CD4-positive, alpha-beta T cell (primary cell): ENCODE data around the gene DLGAP5. TPM values are rescaled to one million over a fixed set of nuclear protein-coding genes. Genes with fewer than 3 reads are reported as not detected.

ENCODE experiments used
- ATAC-seq: fragments of 200-7000 bp; cut with Tn5 transposase; one replicate; pipeline ENCODE4 v1.10.0; 2022; ENCODE audit warnings: mild to moderate bottlenecking; ENCODE audit not compliant: poor library complexity
- CTCF ChIA-PET: fragments of 350-600 bp; sonication (Branson Sonifier 250); formaldehyde crosslinking; loops from one replicate; lab custom pipeline; 2021; ENCODE audit warnings: antibody characterized with exemption, inconsistent platforms; lab: Charles Lee
- POLR2A ChIA-PET: fragments of 350-600 bp; sonication (Branson Sonifier 250); formaldehyde crosslinking; loops from one replicate; lab custom pipeline; 2021; ENCODE audit warnings: antibody characterized with exemption, inconsistent platforms; lab: Charles Lee
- DNase-seq, 14 experiments: peaks; one replicate each; pipeline ENCODE4 v3.0.0-alpha.2; 2013 to 2020; ENCODE audit warnings: mixed read lengths in 2 of 14
- H3K27ac ChIP-seq, 2 donors: one replicate each; pipeline versions ENCODE4 v1.5.1 to v1.7.0; 2013; ENCODE audit warnings: low read length in 2 of 2, low read depth in 1 of 2, mild to moderate bottlenecking in 1 of 2
- H3K27me3 ChIP-seq, 2 experiments: 1 replicate in 1 of 2; 2 replicates in 1 of 2; pipeline versions ENCODE4 v1.6.1 to v1.7.0; 2013; ENCODE audit warnings: low read length in 2 of 2, control low read depth in 1 of 2, mild to moderate bottlenecking in 1 of 2, moderate library complexity in 1 of 2; ENCODE audit not compliant: insufficient read depth in 2 of 2, control insufficient read depth in 1 of 2
- H3K36me3 ChIP-seq: one replicate; pipeline ENCODE4 v1.6.1; 2013; ENCODE audit warnings: low read length, control low read depth; ENCODE audit not compliant: insufficient read depth
- H3K4me1 ChIP-seq: one replicate; pipeline ENCODE4 v1.6.1; 2013; ENCODE audit warnings: low read length, control low read depth; ENCODE audit not compliant: insufficient read depth
- H3K4me3 ChIP-seq: one replicate; pipeline ENCODE4 v1.5.1; 2013; ENCODE audit warnings: mild to moderate bottlenecking, low read length, moderate library complexity
- H3K9me3 ChIP-seq, 2 experiments: 1 replicate in 1 of 2; 2 replicates in 1 of 2; pipeline versions ENCODE4 v1.6.1 to v1.7.0; 2013; ENCODE audit warnings: low read length in 2 of 2, mild to moderate bottlenecking in 2 of 2, control low read depth in 1 of 2, moderate library complexity in 1 of 2; ENCODE audit not compliant: control insufficient read depth in 1 of 2, insufficient read depth in 1 of 2
- H3K27ac Mint-ChIP-seq: one replicate; pipeline ENCODE4 v1.8.0; 2020; ENCODE audit warnings: mixed read lengths
- H3K27me3 Mint-ChIP-seq: one replicate; pipeline ENCODE4 v1.8.0; 2021; ENCODE audit warnings: mixed read lengths
- H3K36me3 Mint-ChIP-seq: one replicate; pipeline ENCODE4 v1.8.0; 2021; ENCODE audit warnings: low read depth, mixed read lengths
- H3K4me1 Mint-ChIP-seq: one replicate; pipeline ENCODE4 v1.8.0; 2021; ENCODE audit warnings: low read depth, mixed read lengths
- H3K4me3 Mint-ChIP-seq: one replicate; pipeline ENCODE4 v1.8.0; 2020; ENCODE audit warnings: mild to moderate bottlenecking, mixed read lengths
- H3K9me3 Mint-ChIP-seq: one replicate; pipeline ENCODE4 v1.8.0; 2020; ENCODE audit warnings: mixed read lengths
- CTCF ChIP-seq: fragments of 200-600 bp; IDR thresholded peaks from one replicate; pipeline ENCODE4 v1.8.0; 2022; ENCODE audit warnings: antibody characterized with exemption, mild to moderate bottlenecking
- intact Hi-C, 2 experiments: fragments of 100-400 bp; cut with DNase I in 1 of 2; cut with micrococcal nuclease in 1 of 2; formaldehyde crosslinking; loops; one replicate each; pipeline versions ENCODE4 v1.15.1 to v1.9.0; 2023 to 2025; cut with DNase I, micrococcal nuclease
- total RNA-seq, 174 experiments: library from RNA in 2 of 174; stranded (reverse) in 2 of 174; gene quantifications; one replicate each; pipeline ENCODE4 v1.2.3 and lab custom pipeline; 2021 to 2026

DLGAP5 gene
- total RNA-seq, 2 experiments from 2014 or later: 0.25 TPM; not detected in 1

DNA sequence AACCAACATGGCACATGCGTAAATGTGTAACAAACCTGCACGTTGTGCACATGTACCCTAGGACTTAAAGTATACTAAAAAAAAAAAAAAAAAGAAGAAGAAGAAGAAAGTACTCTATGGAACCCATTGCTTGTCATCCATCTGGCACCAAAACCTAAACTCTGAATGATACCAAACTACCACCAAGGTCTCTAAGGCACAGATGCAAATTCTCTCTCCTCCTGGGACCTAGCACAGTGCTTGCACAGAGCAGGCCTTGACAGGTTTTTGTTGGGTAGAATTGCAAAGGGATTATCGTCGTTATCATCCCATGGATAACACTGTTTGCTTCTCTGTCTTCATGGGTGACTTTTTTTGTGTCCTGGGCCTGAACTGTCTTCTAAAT lies 75.5 kb downstream of the DLGAP5 start:
- Mint-ChIP-seq H3K27ac (no peak overlapping the region), H3K4me1 (no peaks in the 10 kb centered on the region), H3K27me3 (no peaks in the 10 kb centered on the region), H3K36me3 (no peaks in the 10 kb centered on the region), H3K9me3 (no peaks in the 10 kb centered on the region), H3K4me3 (no peak overlapping the region)
- Histone ChIP-seq H3K9me3 (no peaks in the 10 kb centered on the region), H3K36me3 (no peaks in the 10 kb centered on the region), H3K27me3 (no peaks in the 10 kb centered on the region), H3K27ac (no peak overlapping the region), H3K4me3 (no peak overlapping the region), H3K4me1 (peaks cover 5% of the 10 kb centered on the region)
- ATAC-seq (no peak), DNase-seq (no peak)
- CTCF ChIA-PET: no interaction called here
- POLR2A ChIA-PET: no interaction called here
- intact Hi-C loops: no loop called here
- TF ChIP-seq CTCF: no peak

DNA sequence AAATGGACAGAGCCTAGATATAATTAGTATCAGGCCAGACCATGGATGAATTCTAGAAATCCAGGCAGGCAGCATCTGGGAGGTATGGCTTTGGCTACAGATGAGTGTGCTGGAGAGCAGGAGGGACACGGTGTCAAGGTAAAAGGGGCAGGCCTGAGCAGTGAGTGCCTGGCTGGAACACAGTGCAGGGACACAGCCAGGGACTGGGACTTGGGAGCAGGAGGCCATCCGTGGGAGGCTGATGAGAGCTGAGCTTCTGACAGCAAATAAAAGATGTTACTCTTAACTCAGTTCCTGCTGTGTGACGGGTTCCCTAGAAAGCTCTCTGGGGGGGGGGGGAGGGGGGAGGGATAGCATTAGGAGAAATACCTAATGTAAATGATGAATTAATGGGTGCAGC lies 75.9 kb downstream of the DLGAP5 start:
- POLR2A ChIA-PET: no interaction called here
- Histone ChIP-seq H3K9me3 (no peaks in the 10 kb centered on the region), H3K27ac (no peak overlapping the region), H3K27me3 (no peaks in the 10 kb centered on the region), H3K4me3 (no peak overlapping the region), H3K4me1 (peaks cover 5% of the 10 kb centered on the region), H3K36me3 (no peaks in the 10 kb centered on the region)
- H3K4me3 Mint-ChIP-seq: no peak overlapping the region
- no peaks in the 10 kb centered on the region for H3K36me3 Mint-ChIP-seq
- TF ChIP-seq CTCF: no peak
- no peak for ATAC-seq
- H3K27me3 Mint-ChIP-seq: no peaks in the 10 kb centered on the region
- DNase-seq: no peak
- H3K4me1 Mint-ChIP-seq: no peaks in the 10 kb centered on the region
- intact Hi-C loops: no loop called here
- no peak overlapping the region for H3K27ac Mint-ChIP-seq
- CTCF ChIA-PET: no interaction called here
- H3K9me3 Mint-ChIP-seq: no peaks in the 10 kb centered on the region

DNA sequence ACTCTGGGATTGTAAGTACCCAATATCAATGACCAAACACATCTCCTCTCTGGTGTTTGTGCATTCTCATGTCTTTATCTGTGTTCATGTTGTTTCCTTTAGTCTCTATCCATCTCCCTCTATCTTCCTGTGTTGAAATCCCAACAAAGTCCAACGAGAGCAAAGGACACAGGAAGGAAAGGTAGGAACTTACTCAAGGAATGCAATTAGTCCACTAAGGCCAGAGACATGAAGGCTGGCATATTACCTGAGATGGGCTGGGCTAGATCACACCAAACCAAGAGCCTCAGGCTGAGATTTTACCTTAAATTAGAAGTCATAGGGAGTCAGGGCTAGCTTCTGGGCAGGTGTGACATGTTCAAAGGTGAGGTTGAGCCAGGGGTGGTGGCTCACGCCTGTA lies 76.7 kb downstream of the DLGAP5 start:
- H3K36me3 Mint-ChIP-seq: no peaks in the 10 kb centered on the region
- H3K4me3 Mint-ChIP-seq: no peak overlapping the region
- H3K27me3 Mint-ChIP-seq: no peaks in the 10 kb centered on the region
- Histone ChIP-seq H3K9me3 (no peaks in the 10 kb centered on the region), H3K36me3 (no peaks in the 10 kb centered on the region), H3K4me1 (peaks cover 5% of the 10 kb centered on the region), H3K27me3 (no peaks in the 10 kb centered on the region), H3K27ac (no peak overlapping the region), H3K4me3 (no peak overlapping the region)
- no peaks in the 10 kb centered on the region for H3K4me1 Mint-ChIP-seq
- no peaks in the 10 kb centered on the region for H3K9me3 Mint-ChIP-seq
- ATAC-seq (no peak), DNase-seq (no peak)
- no peak overlapping the region for H3K27ac Mint-ChIP-seq
- no peak for TF ChIP-seq CTCF
- ChIA-PET CTCF (no interaction called here), POLR2A (no interaction called here)
- intact Hi-C loops: no loop called here
